ENCODE data around the gene DLG2. TPM values are rescaled to one million over a fixed set of nuclear protein-coding genes. Genes with fewer than 3 reads are reported as not detected.

The DLG2 gene
- total RNA-seq, 2 experiments from 2014 or later: 6.9 to 8.2 TPM

DNA sequence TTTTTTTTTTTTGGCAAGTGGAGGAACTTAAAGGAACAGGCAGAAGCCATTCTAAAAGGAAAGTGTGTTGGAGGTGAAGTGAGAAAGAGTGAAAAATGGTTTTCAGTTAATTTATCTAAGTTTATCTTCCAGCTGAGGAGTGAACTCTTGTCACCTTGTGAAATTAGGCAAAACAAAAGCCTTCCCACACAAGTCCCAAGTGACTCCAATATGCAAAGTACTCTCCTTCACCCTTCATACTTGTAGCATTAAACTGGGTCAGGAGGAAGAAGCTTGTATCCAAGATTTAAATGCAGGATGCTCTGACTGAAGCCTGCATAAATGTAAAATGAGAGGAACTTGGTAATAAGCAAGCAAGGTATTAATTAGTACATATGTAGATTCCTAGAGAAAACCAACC is 796.8 kb downstream of the DLG2 start:
- no peaks in the 10 kb centered on the region for H4K20me1 ChIP-seq (ENCODE audit: insufficient read depth, low read length)
- no peaks in the 10 kb centered on the region for H3K79me2 ChIP-seq (ENCODE audit: insufficient read depth, low read depth, low read length)
- no peak overlapping the region for H2AFZ ChIP-seq (ENCODE audit: low read length)
- no TSS peak for BruUV-seq (replicated peaks)
- CTCF ChIA-PET (ENCODE audit: unreplicated experiment): no interaction called here
- intact Hi-C loops (cut with micrococcal nuclease; ENCODE audit: unreplicated experiment): no loop called here
- H3K4me3 ChIP-seq (ENCODE audit: low read depth, low read length, poor library complexity, severe bottlenecking): no peak overlapping the region
- TF ChIP-seq, protein P1, sequence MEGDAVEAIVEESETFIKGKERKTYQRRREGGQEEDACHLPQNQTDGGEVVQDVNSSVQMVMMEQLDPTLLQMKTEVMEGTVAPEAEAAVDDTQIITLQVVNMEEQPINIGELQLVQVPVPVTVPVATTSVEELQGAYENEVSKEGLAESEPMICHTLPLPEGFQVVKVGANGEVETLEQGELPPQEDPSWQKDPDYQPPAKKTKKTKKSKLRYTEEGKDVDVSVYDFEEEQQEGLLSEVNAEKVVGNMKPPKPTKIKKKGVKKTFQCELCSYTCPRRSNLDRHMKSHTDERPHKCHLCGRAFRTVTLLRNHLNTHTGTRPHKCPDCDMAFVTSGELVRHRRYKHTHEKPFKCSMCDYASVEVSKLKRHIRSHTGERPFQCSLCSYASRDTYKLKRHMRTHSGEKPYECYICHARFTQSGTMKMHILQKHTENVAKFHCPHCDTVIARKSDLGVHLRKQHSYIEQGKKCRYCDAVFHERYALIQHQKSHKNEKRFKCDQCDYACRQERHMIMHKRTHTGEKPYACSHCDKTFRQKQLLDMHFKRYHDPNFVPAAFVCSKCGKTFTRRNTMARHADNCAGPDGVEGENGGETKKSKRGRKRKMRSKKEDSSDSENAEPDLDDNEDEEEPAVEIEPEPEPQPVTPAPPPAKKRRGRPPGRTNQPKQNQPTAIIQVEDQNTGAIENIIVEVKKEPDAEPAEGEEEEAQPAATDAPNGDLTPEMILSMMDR (conservative IDR thresholded peaks at IDR 0.05; ENCODE audit: low read length): no peak
- no peak for TF ChIP-seq EZH2phosphoT487 (IDR thresholded peaks at IDR 0.05; ENCODE audit: borderline replicate concordance, low read depth, low read length)
- H3K9me2 ChIP-seq (ENCODE audit: insufficient read depth, low read length): no peaks in the 10 kb centered on the region
- H3K27ac ChIP-seq (ENCODE audit: low read depth, low read length, poor library complexity, severe bottlenecking): no peak overlapping the region
- no peaks in the 10 kb centered on the region for H3K4me1 ChIP-seq (ENCODE audit: insufficient read depth, low read length, poor library complexity, severe bottlenecking)
- H3K36me3 ChIP-seq (ENCODE audit: insufficient read depth, low read length): no peaks in the 10 kb centered on the region
- H3K9me3 ChIP-seq (ENCODE audit: low read length): no peaks in the 10 kb centered on the region
- POLR2A ChIA-PET: no interaction called here
- H3K4me2 ChIP-seq (ENCODE audit: low read length): no peak overlapping the region
- DNase-seq (ENCODE audit: low spot score): no peak

DNA sequence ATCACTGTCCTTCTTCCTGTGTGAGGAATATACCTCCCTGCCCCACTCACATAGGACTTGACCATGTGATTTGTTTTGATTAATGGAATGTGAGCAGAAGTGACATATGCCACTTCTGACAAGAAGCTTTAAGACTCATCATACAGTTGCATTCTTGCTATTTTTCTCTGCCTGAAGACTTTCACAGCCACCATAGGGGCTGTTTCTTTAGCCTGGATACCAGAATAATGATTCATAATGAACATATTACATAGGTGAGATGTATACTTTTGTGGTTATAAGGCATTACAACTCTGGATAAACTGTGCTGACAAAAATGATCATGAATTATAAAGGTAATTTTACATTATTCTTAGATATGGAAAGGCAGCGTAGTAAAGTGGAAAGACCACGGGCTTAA is 798.0 kb downstream of the DLG2 start:
- H3K4me1 ChIP-seq (ENCODE audit: insufficient read depth, low read length, poor library complexity, severe bottlenecking): no peaks in the 10 kb centered on the region
- intact Hi-C loops (cut with micrococcal nuclease; ENCODE audit: unreplicated experiment): no loop called here
- ChIA-PET CTCF (ENCODE audit: unreplicated experiment) (no interaction called here), POLR2A (no interaction called here)
- no peak overlapping the region for H2AFZ ChIP-seq (ENCODE audit: low read length)
- H3K27ac ChIP-seq (ENCODE audit: low read depth, low read length, poor library complexity, severe bottlenecking): no peak overlapping the region
- no peaks in the 10 kb centered on the region for H3K79me2 ChIP-seq (ENCODE audit: insufficient read depth, low read depth, low read length)
- no peak overlapping the region for H3K4me2 ChIP-seq (ENCODE audit: low read length)
- no peak for DNase-seq (ENCODE audit: low spot score)
- H3K9me2 ChIP-seq (ENCODE audit: insufficient read depth, low read length): no peaks in the 10 kb centered on the region
- H4K20me1 ChIP-seq (ENCODE audit: insufficient read depth, low read length): no peaks in the 10 kb centered on the region
- H3K4me3 ChIP-seq (ENCODE audit: low read depth, low read length, poor library complexity, severe bottlenecking): no peak overlapping the region
- no TSS peak for BruUV-seq (replicated peaks)
- H3K9me3 ChIP-seq (ENCODE audit: low read length): no peaks in the 10 kb centered on the region
- H3K36me3 ChIP-seq (ENCODE audit: insufficient read depth, low read length): no peaks in the 10 kb centered on the region
- TF ChIP-seq, protein P1 (conservative IDR thresholded peaks at IDR 0.05; ENCODE audit: low read length): no peak
- TF ChIP-seq EZH2phosphoT487 (IDR thresholded peaks at IDR 0.05; ENCODE audit: borderline replicate concordance, low read depth, low read length): no peak

DNA sequence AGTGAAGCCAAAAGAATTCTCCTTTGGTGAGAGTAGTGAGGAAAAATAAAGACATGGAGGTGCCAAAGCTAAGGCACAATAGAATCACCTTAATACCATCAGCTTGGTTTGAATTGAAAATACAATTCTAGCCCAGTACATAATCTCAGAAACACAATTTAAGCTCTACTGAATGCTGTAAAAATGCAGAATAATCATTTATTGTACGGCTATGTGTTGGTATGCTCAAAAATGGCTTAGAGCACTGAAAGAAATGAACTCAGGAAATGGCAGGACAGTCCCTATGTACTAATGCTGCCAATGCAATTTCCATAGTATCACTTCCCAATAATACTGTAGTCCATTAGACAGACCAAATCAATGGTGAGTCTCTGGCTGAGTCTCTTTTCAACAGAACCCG is 798.5 kb downstream of the DLG2 start:
- H3K27ac ChIP-seq (ENCODE audit: low read depth, low read length, poor library complexity, severe bottlenecking): no peak overlapping the region
- H2AFZ ChIP-seq (ENCODE audit: low read length): no peak overlapping the region
- TF ChIP-seq, protein P1 (conservative IDR thresholded peaks at IDR 0.05; ENCODE audit: low read length): no peak
- no peak for TF ChIP-seq EZH2phosphoT487 (IDR thresholded peaks at IDR 0.05; ENCODE audit: borderline replicate concordance, low read depth, low read length)
- H3K36me3 ChIP-seq (ENCODE audit: insufficient read depth, low read length): no peaks in the 10 kb centered on the region
- ChIA-PET CTCF (ENCODE audit: unreplicated experiment) (no interaction called here), POLR2A (no interaction called here)
- no peak for DNase-seq (ENCODE audit: low spot score)
- intact Hi-C loops (cut with micrococcal nuclease; ENCODE audit: unreplicated experiment): no loop called here
- H3K9me3 ChIP-seq (ENCODE audit: low read length): no peaks in the 10 kb centered on the region
- H3K9me2 ChIP-seq (ENCODE audit: insufficient read depth, low read length): no peaks in the 10 kb centered on the region
- H3K4me1 ChIP-seq (ENCODE audit: insufficient read depth, low read length, poor library complexity, severe bottlenecking): no peaks in the 10 kb centered on the region
- H3K4me2 ChIP-seq (ENCODE audit: low read length): no peak overlapping the region
- H4K20me1 ChIP-seq (ENCODE audit: insufficient read depth, low read length): no peaks in the 10 kb centered on the region
- H3K4me3 ChIP-seq (ENCODE audit: low read depth, low read length, poor library complexity, severe bottlenecking): no peak overlapping the region
- no TSS peak for BruUV-seq (replicated peaks)
- H3K79me2 ChIP-seq (ENCODE audit: insufficient read depth, low read depth, low read length): no peaks in the 10 kb centered on the region
